Stimulated activated CD4-positive, alpha-beta T cell treated with anti-CD3 and anti-CD28 coated beads, TNF-alpha, amount 100 ng/mL, for 4 hours (primary cell): ENCODE measurements around the gene EPHA10.
"Not testable (repeated sequence)": the region's sequence is repeated elsewhere in the genome, so short reads cannot be mapped to it uniquely, and the experiment has no call there.

Experiments used
- DNase-seq, 3 experiments: peaks; one replicate each; pipeline ENCODE4 v3.0.0-alpha.2; 2020; ENCODE audit warnings: low read depth in 3 of 3

Gene EPHA10

DNA sequence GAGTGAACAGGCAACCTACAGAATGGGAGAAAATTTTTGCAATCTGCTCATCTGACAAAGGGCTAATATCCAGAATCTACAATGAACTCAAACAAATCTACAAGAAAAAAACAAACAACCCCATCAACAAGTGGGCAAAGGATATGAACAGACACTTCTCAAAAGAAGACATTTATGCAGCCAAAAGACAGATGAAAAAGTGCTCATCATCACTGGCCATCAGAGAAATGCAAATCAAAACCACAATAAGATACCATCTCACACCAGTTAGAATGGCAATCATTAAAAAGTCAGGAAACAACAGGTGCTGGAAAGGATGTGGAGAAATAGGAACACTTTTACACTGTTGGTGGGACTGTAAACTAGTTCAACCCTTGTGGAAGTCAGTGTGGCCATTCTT lies 6.5 kb upstream of the EPHA10 start:
- not testable (repeated sequence) for DNase-seq

DNA sequence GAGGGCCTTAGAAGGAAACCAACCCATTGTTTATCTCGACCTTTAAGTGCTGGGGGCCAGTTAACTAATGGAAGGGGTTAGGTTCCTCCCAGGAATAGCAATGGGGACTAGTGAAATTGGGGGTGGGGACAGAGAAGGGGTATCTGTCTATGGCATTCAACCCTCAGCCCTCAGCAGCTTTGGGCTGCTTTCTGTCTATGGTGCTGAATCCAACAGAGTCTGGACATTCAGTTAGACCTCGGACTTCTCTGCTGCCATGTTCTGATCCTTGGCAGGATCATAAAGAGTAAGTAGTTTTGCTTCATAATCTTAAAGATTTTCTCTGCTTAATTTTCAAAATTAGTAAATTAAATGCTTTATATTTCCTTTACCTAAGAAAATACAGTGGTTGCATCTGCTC lies 2.6 kb upstream of the EPHA10 start:
- DNase-seq: no peak

DNA sequence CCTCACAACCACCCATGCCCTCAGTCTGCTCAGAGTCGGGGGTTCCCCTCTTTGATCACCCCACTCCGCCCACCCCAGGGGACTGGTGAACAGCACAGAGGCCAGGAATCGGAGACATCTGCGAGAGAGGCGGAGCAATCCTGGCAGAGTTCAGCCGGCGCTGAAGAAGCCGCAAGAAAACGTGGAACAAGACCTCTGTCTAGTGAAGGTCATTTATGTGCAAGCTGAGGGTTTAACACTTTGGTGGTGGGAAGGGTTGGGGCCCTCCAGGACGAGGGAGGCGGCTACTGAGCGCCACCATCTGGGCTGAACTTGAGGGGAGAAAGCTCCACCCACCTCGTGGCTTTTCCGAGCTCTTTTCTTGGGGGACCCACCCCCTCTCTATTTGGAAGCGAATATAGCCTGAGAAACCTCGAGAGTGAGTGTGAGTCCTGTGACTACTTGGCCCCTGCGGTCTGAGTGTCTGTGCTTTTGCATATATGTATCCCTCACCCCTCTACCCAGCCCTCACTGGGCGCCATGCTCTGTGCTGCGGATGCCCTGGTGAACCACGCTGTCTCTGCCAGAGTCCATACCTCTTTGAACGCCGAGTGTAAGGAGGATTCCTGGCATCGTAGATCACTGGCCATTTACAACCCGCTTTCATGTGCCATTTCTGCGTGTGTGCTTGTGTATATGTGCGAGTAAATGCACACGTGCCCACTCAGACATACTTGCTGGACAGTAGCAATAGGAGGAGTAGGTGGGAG lies 1.2 kb upstream of the EPHA10 start:
- peak in 1 of 3 experiments; percentile 27 for DNase-seq

DNA sequence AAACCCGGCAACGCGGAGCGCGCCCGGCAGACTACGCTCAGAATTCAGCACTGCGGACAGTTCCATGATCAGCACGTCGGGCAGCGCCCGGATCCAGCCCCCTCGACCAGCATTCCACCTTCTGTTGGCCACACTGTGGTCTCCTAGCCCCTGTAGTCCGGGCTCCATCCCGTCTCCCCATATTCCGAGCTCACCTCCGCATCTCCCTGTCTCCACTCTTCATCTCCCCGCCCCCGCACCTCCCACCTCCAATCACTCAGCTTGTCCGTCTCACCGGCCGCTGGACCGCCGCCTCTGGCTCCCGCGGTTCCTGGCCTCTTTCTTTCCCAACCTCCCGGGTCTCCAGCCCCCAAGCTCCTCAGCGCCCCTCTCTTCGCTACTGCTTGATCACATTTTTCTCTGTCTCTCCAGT lies 500 bp downstream of the EPHA10 start:
- DNase-seq: no peak

DNA sequence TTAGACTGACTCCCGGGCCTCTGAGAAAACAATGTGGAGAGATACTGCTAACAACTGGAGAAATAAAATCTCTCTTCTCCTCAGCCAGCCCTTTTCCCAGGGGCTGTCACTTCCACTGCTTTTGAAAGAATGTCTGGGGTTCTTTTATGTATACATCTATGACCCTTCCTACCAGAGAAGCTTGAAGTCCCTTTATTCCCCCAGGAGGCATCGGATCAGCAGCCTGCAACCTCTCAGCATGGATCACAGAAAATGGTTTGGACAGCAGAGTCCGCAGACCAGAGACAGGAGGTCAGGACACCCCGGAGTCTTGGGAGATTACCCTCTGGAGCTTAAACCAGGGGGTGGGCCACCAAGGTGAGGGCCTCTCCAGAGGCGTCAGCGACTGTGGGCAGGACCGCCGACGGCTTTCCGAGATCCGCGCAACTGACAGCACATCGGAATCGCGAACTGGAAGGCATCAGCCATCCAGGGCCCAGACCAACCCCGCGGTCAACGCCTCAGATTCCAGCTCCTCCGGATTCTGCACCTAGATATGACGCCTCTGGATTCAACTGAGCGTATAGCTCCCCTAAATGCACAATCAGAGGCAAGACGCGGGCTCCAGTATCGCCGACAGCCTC lies 1.0 kb downstream of the EPHA10 start:
- no peak for DNase-seq

DNA sequence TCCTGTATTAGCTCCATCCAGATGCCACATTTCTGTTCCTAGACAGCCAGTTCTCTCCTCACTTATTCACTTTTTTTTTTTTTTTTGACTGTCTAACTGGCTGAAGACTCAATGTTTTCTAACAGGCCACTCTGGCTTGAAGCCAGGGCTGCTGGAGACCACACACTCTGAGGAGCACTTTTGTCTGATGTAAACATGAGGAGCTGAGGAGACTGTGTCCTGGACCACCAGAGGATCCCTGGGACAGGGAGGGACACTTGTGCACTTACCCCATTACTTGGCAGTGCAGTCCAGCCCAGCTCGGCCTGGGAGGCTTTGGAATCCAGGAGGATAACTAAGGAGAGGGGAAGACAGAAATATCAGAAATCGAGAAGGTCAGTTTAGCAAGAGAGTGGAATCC lies 2.4 kb downstream of the EPHA10 start:
- DNase-seq: no peak

DNA sequence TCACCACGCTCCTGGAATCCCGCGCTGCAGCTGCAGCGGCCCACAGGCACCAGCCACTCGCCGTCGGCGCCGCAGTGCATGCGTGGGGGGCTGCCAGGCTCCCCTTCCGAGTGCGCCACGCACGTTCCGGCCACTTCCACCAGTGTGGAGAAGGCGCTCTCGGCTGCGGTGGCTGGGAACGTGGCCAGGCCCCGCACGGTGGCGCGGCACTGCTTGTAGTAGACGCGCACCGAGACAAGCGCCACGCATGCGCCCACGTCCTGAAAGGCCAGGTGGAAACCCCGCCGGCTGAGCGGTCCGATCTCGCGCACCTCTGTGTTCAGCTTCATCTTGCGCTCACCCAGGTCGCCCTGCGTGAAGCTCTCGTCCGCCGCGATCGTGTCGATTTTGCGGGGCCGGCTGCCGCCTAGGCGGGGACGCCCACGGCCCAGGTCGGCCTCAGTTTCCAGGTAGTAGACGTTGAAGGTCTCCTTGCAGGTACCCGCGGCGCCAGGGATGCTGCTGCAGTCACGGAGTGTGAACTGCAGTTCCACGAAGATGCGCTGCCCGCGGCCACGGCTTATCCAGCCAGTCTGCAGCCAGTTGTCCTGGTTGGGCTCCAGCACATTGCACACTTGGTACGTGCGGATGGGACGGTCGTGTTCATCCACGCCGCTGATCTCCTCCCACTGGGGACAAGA lies 3.4 kb downstream of the EPHA10 start:
- no peak for DNase-seq

DNA sequence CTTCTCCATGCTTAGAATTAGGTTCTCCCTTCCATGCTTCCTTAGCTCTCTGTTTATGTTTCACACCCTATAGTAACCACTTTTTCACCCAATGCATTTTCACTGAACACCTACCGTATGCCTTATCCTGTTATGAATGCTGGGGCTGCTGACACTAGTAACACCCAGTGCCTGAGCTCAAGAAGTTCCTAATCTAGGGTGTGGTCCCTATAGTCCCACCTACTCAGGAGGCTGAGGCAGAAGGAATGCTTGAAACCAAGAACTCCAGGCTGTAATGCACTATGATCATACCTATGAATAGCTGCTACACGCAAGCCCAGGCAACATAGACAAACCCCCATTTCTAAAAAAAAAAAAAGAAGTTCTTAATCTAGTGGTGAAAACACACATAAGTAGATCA lies 5.5 kb downstream of the EPHA10 start:
- DNase-seq: no peak

DNA sequence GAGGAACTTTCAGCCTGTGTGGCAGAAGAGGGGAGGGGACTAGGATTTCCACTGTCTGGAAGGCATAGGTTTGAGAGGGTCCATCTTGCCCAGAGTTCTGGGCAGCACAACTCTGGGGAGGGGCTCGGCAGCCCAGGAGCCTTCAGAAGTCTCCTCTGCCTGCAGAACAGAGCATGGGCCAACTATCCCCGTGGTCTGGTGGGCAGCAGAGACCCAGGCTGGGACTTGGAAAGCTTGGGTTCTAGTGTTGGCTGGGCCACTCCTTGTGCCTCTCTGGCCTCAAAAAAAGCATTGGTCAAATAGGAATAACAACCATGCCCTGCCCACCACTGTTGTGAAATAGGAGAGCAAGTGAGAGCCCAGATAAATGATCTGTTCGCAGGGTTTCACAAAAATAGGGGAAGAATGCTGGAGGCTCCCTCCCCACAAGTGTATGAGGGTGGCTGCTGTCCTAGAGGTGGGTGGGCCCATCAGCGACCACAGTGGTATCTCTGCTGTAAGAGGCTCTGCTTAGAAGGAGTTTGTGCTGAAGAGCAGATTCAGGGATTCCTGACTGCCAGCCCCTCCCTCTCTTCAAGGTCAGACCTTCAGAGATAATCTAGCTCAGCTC lies 8.9 kb downstream of the EPHA10 start:
- DNase-seq: no peak

DNA sequence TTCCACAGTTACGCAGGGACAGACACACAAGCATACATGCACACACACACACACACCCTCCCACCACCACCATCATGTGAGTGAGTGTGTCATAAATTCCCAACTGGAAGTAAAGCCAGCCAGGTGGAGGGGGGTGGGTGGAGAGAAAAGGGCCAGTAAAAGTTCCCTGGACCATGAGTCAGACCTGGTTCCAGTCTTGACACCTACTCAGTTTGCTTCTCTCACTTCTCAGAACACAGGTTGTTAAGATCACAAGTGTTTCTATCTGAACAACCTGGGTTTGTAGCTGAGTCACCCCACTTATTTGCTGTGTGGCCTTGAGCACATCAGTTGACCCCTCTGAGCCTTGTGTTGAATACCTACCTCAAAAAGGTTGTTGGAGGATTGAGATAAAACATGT lies 9.6 kb downstream of the EPHA10 start:
- no peak for DNase-seq

DNA sequence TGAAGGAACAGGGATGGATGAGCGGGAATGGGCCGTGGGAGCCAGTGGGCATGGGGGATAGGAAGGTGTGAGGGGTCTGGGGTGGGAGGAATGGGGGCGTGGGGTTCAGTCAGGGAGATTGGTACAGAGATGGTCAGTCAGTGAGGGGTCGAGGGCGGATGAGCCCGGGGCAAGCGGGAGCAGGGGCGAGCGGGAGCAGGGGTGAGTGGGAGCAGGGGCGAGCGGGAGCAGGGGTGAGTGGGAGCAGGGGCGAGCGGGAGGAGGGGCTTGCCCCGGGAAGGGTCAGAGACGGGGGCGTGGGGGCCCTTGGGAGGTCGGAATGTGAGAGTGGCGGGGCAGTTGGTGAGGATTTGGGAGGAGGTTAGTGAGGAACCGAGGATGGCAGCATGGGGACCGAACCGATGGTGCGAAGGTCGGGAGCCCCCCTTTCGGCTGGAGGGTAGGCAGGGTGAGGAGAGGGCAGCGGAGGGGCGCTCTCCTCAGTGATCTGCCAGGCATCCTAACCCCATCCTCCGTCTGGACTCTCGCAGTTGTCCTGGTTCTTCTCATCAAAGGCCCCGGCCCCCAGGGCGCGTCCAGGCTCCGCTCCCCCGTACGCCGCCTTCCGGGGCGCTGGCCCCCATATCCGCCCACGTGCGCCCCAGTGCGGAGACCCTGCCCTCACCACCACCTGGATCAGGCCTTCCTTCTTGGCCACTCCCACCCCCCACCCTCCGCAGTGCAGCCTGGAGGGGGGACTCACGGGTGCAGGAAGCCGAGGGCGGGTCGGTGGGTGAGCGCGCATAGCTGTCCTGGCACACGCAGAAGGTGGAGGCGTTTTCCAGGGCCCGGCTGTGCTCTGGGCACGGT lies 11.2 kb downstream of the EPHA10 start:
- DNase-seq: no peak

DNA sequence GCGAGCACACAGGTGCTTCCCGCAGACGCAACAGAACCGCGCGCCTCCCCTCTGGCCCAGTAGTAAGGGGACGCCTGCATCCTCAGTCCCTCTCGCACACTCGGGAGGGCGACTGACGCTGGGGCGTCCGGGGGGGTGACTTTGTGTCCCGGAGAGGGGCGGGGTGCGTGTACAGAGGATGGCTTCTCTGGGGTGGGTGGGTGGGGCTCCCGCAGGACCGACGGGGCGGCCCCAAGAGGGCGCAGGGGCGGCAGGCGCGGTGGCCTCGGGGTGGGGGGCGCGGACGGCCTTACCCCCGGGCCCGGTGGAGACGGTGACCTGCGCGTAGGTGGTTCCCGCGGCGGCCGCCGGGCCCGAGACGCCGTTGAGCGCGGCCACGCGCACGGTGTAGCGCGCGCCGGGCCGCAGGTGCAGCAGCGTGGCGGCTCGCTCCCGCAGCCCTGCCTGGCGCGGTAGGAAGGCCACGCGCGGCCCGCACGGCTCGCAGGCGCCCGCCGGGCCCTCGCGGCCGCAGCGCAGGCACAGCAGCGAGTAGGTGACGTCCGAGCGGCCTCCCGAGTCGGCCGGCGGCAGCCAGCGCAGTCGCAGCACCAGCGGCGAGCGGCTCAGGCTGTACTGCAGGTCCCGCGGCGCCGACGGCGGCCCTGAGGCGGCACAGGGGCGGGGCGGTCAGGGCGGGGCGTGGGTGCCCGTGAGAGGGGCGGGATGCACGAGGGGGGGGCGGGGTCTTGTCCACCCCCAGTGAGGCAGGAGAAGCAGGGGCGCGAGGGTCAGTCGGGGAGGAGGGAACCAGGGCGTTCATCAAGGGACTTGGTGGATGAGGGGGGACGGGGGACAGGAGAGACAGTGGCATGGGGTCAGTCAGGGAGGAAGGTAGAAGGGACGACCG lies 12.1 kb downstream of the EPHA10 start:
- no peak for DNase-seq

DNA sequence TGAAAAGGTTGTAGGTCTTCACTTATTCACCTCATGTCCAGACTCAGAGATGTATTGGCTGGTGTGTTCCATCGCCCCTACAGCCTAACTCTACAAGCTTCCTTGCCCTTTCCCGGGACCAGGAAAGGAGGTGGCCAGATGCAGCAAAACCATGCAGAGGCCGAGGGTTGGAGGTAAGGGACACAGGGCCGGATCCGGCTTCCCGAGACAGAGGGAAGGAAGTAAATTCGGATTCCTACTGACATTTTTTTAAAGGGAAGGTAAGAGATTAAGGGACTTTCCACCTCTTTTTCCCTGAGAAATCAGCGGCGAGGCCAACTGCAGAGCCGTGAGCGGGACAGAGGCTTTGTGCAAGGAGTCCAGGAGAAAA lies 12.7 kb downstream of the EPHA10 start:
- no peak for DNase-seq

DNA sequence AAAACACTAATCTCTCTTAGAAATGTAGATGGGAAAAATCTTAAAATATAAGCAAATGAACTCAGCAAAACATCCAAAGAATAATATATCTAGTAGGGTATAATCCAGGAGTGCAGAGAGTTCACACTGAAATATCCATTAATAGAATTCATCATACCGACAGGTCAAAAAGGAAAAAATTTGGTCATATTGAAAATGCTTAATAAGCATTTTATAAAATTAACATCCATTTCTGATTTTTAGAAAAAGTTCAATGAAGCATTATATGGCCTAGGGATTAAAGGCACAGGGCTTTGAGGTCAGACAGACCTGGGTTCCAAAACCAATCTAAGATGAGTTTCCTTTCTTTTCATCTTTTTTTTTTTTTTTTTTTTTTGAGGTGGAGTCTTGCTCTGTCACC lies 16.4 kb downstream of the EPHA10 start:
- no peak for DNase-seq

DNA sequence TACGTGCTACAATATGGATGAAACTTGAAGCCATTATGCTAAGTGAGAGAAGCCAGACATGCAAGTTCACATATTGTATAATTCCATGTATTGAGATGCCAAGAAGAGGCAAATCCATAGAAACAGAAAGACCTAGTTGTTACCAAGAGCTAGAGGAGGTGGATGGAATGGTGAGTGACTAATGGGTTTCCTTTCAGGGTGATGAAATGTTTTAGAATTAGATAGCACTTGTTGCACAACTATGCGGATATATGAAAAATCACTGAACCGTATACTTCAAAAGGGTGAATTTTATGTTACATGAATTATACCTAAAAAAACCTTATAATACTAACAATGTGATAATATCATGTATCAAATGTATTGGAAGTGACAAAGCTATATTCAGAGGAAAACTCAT lies 18.1 kb downstream of the EPHA10 start:
- DNase-seq: no peak

DNA sequence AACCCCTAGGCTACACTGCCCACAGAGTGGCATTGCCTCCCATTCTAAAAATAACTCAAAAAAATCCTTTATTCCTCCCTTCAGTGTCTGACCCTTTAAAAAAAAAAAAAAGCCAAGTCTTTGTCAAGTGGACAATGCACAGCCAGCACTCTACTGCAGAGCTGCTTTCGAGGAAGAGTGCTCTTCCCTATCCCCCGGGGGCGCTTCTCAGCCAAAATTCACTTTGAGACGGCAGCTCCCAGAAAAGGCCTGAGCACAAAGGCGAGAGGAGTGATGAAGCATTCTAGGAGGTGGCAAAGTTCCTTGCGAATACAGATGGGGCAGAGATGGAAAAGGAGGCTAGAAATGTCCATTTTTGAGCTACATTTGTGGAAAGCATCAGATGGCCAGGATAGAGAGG lies 23.3 kb downstream of the EPHA10 start:
- no peak for DNase-seq

DNA sequence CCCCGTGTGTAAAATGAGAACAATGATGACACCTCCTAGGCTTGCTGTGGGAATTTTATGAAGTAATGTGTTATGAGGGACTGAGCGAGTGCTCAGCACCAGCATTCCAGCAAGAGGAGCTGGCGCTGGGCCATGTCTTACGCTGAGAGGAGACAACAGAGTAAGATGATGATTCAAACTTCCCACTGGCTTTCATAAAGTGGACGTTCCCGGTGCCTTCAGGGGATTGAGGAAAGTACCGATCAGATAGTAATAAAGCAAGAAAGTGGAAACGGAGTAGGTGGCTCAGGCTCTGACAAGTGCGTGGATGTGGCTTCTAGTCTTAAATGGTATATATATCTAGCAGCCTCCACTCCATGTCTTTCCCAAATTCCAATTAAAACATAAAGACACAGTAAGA lies 23.8 kb downstream of the EPHA10 start:
- no peak for DNase-seq

DNA sequence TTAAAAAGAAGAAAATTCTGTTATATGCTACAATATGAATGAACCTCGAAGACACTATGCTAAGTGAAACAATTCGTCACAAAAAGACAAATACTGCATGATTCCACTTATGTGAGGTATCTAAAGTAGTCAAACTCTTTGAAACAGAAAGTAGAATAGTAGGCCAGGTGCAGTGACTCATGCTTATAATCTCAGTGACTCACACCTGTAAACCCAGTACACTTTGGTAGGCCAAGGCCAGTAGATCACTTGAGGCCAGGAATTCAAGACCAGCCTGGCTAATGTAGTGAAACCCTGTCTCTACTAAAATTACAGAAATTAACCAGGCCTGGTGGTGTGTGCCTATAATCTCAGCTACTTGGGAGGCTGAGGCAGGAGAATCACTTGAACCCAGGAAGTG lies 25.7 kb downstream of the EPHA10 start:
- no peak for DNase-seq

DNA sequence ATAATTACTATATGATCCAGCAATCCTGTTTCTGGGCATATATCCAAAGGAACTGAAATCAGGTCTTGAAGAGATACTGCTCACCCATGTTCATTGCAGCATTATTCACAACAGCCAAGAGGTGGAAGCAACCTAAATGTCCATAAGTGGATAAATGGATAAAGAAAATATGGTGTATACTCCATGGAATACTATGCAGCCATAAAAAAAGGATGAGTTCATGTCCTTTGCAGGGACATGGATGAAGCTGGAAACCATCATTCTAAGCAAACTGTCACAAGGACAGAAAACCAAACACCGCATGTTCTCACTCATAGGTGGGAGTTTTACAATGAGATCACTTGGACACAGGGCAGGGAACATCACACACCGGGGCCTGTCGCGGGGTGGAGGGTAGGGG lies 26.3 kb downstream of the EPHA10 start:
- not testable (repeated sequence) for DNase-seq

DNA sequence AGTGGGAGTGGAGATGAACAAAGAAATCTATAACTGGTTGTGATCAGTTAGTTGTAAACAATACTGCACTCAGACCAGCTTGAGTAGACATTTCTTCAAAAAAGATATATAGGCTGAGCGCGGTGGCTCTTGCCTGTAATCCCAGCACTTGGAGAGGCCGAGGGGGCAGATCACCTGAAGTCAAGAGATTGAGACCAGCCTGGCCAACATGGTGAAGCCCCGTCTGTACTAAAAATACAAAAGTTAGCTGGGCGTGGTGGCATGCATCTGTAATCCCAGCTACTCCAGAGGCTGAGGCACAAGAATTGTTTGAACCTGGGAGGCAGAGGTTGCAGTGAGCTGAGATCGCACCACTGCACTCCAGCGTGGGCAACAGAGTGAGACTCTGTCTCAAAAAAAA lies 26.9 kb downstream of the EPHA10 start:
- not testable (repeated sequence) for DNase-seq
